ENCODE measurements around the gene SOCS2. TPM values are rescaled to one million over a fixed set of nuclear protein-coding genes. Genes with fewer than 3 reads are reported as not detected.
A peak's percentile ranks its signal among the peaks of the same experiment; 100 is the strongest.

SOCS2 gene
- total RNA-seq, 1 experiment from 2014 or later = 15.2 TPM

DNA sequence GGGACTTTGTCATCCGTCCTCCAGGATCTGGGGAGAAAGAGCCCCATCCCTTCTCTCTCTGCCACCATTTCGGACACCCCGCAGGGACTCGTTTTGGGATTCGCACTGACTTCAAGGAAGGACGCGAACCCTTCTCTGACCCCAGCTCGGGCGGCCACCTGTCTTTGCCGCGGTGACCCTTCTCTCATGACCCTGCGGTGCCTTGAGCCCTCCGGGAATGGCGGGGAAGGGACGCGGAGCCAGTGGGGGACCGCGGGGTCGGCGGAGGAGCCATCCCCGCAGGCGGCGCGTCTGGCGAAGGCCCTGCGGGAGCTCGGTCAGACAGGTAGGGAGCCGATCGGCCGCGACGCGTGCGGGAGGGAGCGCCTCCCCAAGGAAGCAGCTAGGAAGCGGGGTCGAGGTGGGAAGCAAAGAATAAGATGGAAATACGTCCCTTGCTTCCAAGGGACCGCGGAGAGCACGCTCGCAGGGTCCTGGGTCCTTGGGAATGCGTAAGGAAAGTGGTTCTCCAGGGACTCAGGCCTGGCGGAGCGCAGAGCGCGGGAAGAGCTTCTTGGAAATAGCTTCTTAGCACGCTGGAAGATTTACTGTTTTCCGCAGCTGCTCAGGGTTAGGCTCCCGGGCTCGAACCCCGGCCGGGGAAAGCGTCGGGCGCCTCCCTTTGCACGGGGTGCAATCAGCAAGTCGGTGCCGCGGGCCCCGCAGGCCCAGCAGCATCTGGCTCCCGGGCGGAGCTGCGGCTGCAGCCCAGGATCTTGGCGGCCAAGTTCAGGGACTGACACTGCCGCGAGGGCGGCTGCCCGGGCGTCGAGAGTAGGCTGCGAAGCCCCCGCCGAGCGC lies 457 bp downstream of the SOCS2 start:
- Histone ChIP-seq H3K9me3 (ENCODE audit: control insufficient read depth in 1 of 2, insufficient read depth in 1 of 2, low read depth in 1 of 2, low read length in 2 of 2) (no peaks in the 10 kb centered on the region), H3K27me3 (ENCODE audit: insufficient read depth, low read length) (no peaks in the 10 kb centered on the region), H4K20me1 (ENCODE audit: insufficient read depth) (no peaks in the 10 kb centered on the region), H3K4me1 (ENCODE audit: control insufficient read depth in 1 of 2, insufficient read depth in 2 of 2, low read length in 2 of 2) (peaks cover 2 to 24% of the 10 kb centered on the region in 2 experiments; a peak in 3 of 4 replicates), H3K36me3 (ENCODE audit: control insufficient read depth in 1 of 2, insufficient read depth in 2 of 2, low read length in 2 of 2) (peaks cover 0 to 18% of the 10 kb centered on the region in 2 experiments; a peak in 1 of 4 replicates), H3K4me2 (ENCODE audit: low read length) (peak overlapping the region; percentile 93), H3K9ac (ENCODE audit: low read length) (peak overlapping the region; percentile 86; the same call in 1 of the 2 replicates), H2AFZ (ENCODE audit: low read depth, low read length, poor library complexity, severe bottlenecking) (no peak overlapping the region), H3K27ac (ENCODE audit: low read depth, low read length) (no peak overlapping the region), H3K79me2 (ENCODE audit: insufficient read depth, low read length) (peaks cover 26% of the 10 kb centered on the region), H3K4me3 (replicated peaks in 1 of 2; ENCODE audit: low read depth in 1 of 2, low read length in 2 of 2) (peak overlapping the region; percentile 72 to 73), H3K9me2 (ENCODE audit: insufficient read depth) (no peaks in the 10 kb centered on the region)
- intact Hi-C loops (cut with micrococcal nuclease) = no loop called here
- no peak for DNase-seq (ENCODE audit: low read depth, low spot score)
- no peak for ATAC-seq
- TF ChIP-seq RAD21 (IDR thresholded peaks at IDR 0.05; ENCODE audit: low read depth) (no peak), EGR1 (IDR thresholded peaks at IDR 0.05; ENCODE audit: low read depth) (no peak), CEBPB (IDR thresholded peaks at IDR 0.05; ENCODE audit: low read depth) (no peak), SIN3A (IDR thresholded peaks at IDR 0.05; ENCODE audit: low read depth) (no peak), FOSL1 (IDR thresholded peaks at IDR 0.05; ENCODE audit: low read depth) (no peak), EZH2 (IDR thresholded peaks at IDR 0.05) (no peak), POLR2A (IDR thresholded peaks at IDR 0.05; ENCODE audit: borderline replicate concordance, extremely low read depth, insufficient read depth, insufficient read length) (no peak), JUND (IDR thresholded peaks at IDR 0.05) (no peak), ZNF274 (IDR thresholded peaks at IDR 0.05; ENCODE audit: low read depth, low read length) (no peak), CTCF (IDR thresholded peaks at IDR 0.05 in 2 of 3, conservative IDR thresholded peaks at IDR 0.05 in 1 of 3; ENCODE audit: borderline replicate concordance in 1 of 3, insufficient read depth in 1 of 3, low read depth in 2 of 3, low read length in 2 of 3) (no peak), MAX (IDR thresholded peaks at IDR 0.05) (no peak), ZFX (IDR thresholded peaks at IDR 0.05) (no peak), ELF1 (IDR thresholded peaks at IDR 0.05; ENCODE audit: borderline replicate concordance, low read depth) (no peak), CBX3 (IDR thresholded peaks at IDR 0.05; ENCODE audit: low read depth) (no peak), TCF7L2 (IDR thresholded peaks at IDR 0.05; ENCODE audit: borderline replicate concordance, extremely low read depth, insufficient read depth, insufficient read length) (no peak), EZH2phosphoT487 (IDR thresholded peaks at IDR 0.05; ENCODE audit: borderline replicate concordance) (no peak), POLR2AphosphoS5 (IDR thresholded peaks at IDR 0.05; ENCODE audit: low read depth, low read length) (no peak), SP1 (IDR thresholded peaks at IDR 0.05; ENCODE audit: low read depth) (no peak)
- TF ChIP-seq, protein P1, sequence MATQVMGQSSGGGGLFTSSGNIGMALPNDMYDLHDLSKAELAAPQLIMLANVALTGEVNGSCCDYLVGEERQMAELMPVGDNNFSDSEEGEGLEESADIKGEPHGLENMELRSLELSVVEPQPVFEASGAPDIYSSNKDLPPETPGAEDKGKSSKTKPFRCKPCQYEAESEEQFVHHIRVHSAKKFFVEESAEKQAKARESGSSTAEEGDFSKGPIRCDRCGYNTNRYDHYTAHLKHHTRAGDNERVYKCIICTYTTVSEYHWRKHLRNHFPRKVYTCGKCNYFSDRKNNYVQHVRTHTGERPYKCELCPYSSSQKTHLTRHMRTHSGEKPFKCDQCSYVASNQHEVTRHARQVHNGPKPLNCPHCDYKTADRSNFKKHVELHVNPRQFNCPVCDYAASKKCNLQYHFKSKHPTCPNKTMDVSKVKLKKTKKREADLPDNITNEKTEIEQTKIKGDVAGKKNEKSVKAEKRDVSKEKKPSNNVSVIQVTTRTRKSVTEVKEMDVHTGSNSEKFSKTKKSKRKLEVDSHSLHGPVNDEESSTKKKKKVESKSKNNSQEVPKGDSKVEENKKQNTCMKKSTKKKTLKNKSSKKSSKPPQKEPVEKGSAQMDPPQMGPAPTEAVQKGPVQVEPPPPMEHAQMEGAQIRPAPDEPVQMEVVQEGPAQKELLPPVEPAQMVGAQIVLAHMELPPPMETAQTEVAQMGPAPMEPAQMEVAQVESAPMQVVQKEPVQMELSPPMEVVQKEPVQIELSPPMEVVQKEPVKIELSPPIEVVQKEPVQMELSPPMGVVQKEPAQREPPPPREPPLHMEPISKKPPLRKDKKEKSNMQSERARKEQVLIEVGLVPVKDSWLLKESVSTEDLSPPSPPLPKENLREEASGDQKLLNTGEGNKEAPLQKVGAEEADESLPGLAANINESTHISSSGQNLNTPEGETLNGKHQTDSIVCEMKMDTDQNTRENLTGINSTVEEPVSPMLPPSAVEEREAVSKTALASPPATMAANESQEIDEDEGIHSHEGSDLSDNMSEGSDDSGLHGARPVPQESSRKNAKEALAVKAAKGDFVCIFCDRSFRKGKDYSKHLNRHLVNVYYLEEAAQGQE (IDR thresholded peaks at IDR 0.05; ENCODE audit: low read depth) = no peak
- TF ChIP-seq, protein P2, sequence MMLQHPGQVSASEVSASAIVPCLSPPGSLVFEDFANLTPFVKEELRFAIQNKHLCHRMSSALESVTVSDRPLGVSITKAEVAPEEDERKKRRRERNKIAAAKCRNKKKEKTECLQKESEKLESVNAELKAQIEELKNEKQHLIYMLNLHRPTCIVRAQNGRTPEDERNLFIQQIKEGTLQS (IDR thresholded peaks at IDR 0.05) = no peak
- ChIA-PET CTCF (no interaction called here), RAD21 (ENCODE audit: low non-redundant PET in 1 of 2, low total read pairs in 2 of 2, uncharacterized antibody in 2 of 2, unreplicated experiment in 2 of 2) (no interaction called here), POLR2A (no interaction called here)
- BruUV-seq (replicated peaks) = no TSS peak

Data from HCT116 (cell line).